HepG2 (cell line): ENCODE results near the gene IPO13. TPM values are rescaled to one million over a fixed set of nuclear protein-coding genes. Genes with fewer than 3 reads are reported as not detected.
A peak's percentile ranks its signal among the peaks of the same experiment; 100 is the strongest.

Experiments used
- ATAC-seq: fragments of 200-7000 bp; cut with Tn5 transposase; 3 replicates; pipeline ENCODE4 v1.9.1; 2020; ENCODE audit warnings: mild to moderate bottlenecking, moderate library complexity
- BruUV-seq: library from RNA; stranded (reverse); fragments of 400-500 nt; replicated peaks from 2 replicates; lab custom pipeline; 2021; lab: Mats Ljungman, UMichigan
- CTCF ChIA-PET: fragments of 300-600 bp; formaldehyde crosslinking; extraction: SDS; loops from one replicate; lab custom pipeline; 2021; ENCODE audit warnings: low total read pairs, inconsistent platforms, low intra/inter-chr PET ratio; lab: Yijun Ruan, JAX
- POLR2A ChIA-PET: fragments of 350-600 bp; sonication (Branson Sonifier 250); formaldehyde crosslinking; loops from one replicate; lab custom pipeline; 2020; ENCODE audit warnings: antibody characterized with exemption, inconsistent platforms; lab: Yijun Ruan, JAX
- DNase-seq: peaks from one replicate; pipeline ENCODE4 v3.0.0-alpha.2; 2015; ENCODE audit warnings: low spot score
- FAIRE-seq: peaks from 3 replicates; lab custom pipeline; 2011; peaks lifted over from hg19 to GRCh38; lab: Jason Lieb, UNC
- H2AFZ ChIP-seq: one replicate; pipeline ENCODE4 v1.6.1; 2011; ENCODE audit warnings: low read length, inconsistent platforms
- H3K27ac ChIP-seq: fragments of 300-600 bp; 3 replicates; pipeline ENCODE4 v1.8.0; 2011; ENCODE audit warnings: mixed run types, mild to moderate bottlenecking, mixed read lengths, low read length, inconsistent platforms; ENCODE audit not compliant: insufficient read depth; ENCODE audit errors: extremely low read length
- H3K27me3 ChIP-seq, 2 experiments: fragments of 200-600 bp in 1 of 2; 2 replicates in 1 of 2; 3 replicates in 1 of 2; pipeline versions ENCODE4 v1.6.0 to v1.8.0; 2011; ENCODE audit warnings: low read length in 2 of 2, mild to moderate bottlenecking in 2 of 2, moderate library complexity in 2 of 2, inconsistent platforms in 1 of 2; ENCODE audit not compliant: insufficient read depth in 2 of 2, control insufficient read depth in 1 of 2
- H3K36me3 ChIP-seq, 2 experiments: fragments of 200-600 bp in 1 of 2; replicated peaks in 1 of 2; 2 replicates in 1 of 2; 3 replicates in 1 of 2; pipeline versions ENCODE4 v1.5.1 to v1.8.0; 2011; ENCODE audit warnings: low read length in 2 of 2, inconsistent platforms in 1 of 2; ENCODE audit not compliant: insufficient read depth in 2 of 2, control insufficient read depth in 1 of 2
- H3K4me1 ChIP-seq: 2 replicates; pipeline ENCODE4 v1.5.1; 2012; ENCODE audit warnings: low read length, inconsistent platforms; ENCODE audit not compliant: insufficient read depth
- H3K4me2 ChIP-seq: 2 replicates; pipeline ENCODE4 v1.6.0; 2011; ENCODE audit warnings: low read depth, low read length, inconsistent platforms
- H3K4me3 ChIP-seq, 3 experiments: fragments of 200-600 bp in 1 of 3; sonication (generic), shearing (Covaris generic) in 1 of 3; replicated peaks in 1 of 3; 2 replicates each; pipeline ENCODE4 v1.5.1; 2011 to 2016; ENCODE audit warnings: low read length in 3 of 3, inconsistent platforms in 2 of 3, low read depth in 2 of 3, mild to moderate bottlenecking in 2 of 3, control low read depth in 1 of 3, mixed read lengths in 1 of 3; ENCODE audit not compliant: insufficient read depth in 1 of 3
- H3K79me2 ChIP-seq: one replicate; pipeline ENCODE4 v1.6.1; 2011; ENCODE audit warnings: low read length, inconsistent platforms; ENCODE audit not compliant: insufficient read depth
- H3K9ac ChIP-seq: 2 replicates; pipeline ENCODE4 v1.6.0; 2011; ENCODE audit warnings: mild to moderate bottlenecking, low read depth, low read length, inconsistent platforms; ENCODE audit not compliant: insufficient read depth
- H3K9me3 ChIP-seq: 2 replicates; pipeline ENCODE4 v1.5.1; 2012; ENCODE audit warnings: mild to moderate bottlenecking, low read length
- H4K20me1 ChIP-seq: 2 replicates; pipeline ENCODE4 v1.6.0; 2011; ENCODE audit warnings: inconsistent platforms, mild to moderate bottlenecking, low read length, moderate library complexity; ENCODE audit not compliant: insufficient read depth
- AGO2 ChIP-seq: fragments of 200-400 bp; formaldehyde crosslinking; optimal IDR thresholded peaks from 2 replicates; pipeline ENCODE3; 2017; ENCODE audit warnings: mild to moderate bottlenecking, low read depth, low read length, moderate library complexity
- ARID5B ChIP-seq: IDR thresholded peaks from 2 replicates; pipeline ENCODE4 v1.4.0; 2020; ENCODE audit warnings: mild to moderate bottlenecking, missing genetic modification reagents
- FOXA1 ChIP-seq, 2 experiments: fragments of 450-650 bp in 1 of 2; sonication (generic) in 1 of 2; formaldehyde crosslinking in 1 of 2; IDR thresholded peaks; 2 replicates each; pipeline versions ENCODE4 v1.4.0 to v1.6.1; 2016 to 2020; ENCODE audit warnings: missing genetic modification reagents in 1 of 2
- GABPB1 ChIP-seq: IDR thresholded peaks from 2 replicates; pipeline ENCODE4 v1.6.1; 2016; ENCODE audit warnings: mild to moderate bottlenecking, missing genetic modification reagents, moderate library complexity, missing compliant biosample characterization
- GTF3A ChIP-seq: sonication (generic); formaldehyde crosslinking; conservative IDR thresholded peaks from 2 replicates; pipeline ENCODE4 v1.4.0; 2020; ENCODE audit warnings: mild to moderate bottlenecking, missing genetic modification reagents
- ISX ChIP-seq: sonication (generic); formaldehyde crosslinking; conservative IDR thresholded peaks from 2 replicates; pipeline ENCODE4 v1.5.0; 2020; ENCODE audit warnings: missing genetic modification reagents
- KLF16 ChIP-seq, 2 experiments: sonication (generic) in 1 of 2; formaldehyde crosslinking in 1 of 2; IDR thresholded peaks; 2 replicates each; pipeline versions ENCODE4 v1.6.1 to v1.8.0; 2016 to 2023; ENCODE audit warnings: missing genetic modification reagents in 2 of 2, missing compliant biosample characterization in 1 of 2
- MAX ChIP-seq: IDR thresholded peaks from 2 replicates; pipeline ENCODE4 v1.6.1; 2012; ENCODE audit warnings: inconsistent platforms
- STAT5B ChIP-seq: sonication (generic); formaldehyde crosslinking; IDR thresholded peaks from 2 replicates; pipeline ENCODE4 v1.4.0; 2020; ENCODE audit warnings: missing genetic modification reagents
- ZBTB25 ChIP-seq: IDR thresholded peaks from 2 replicates; pipeline ENCODE4 v1.6.1; 2018; ENCODE audit warnings: missing genetic modification reagents
- ZFP36L1 ChIP-seq: sonication (generic); formaldehyde crosslinking; IDR thresholded peaks from 2 replicates; pipeline ENCODE4 v1.8.0; 2022; ENCODE audit warnings: mild to moderate bottlenecking, missing genetic modification reagents, moderate library complexity
- ZNF17 ChIP-seq: sonication (generic); formaldehyde crosslinking; IDR thresholded peaks from 2 replicates; pipeline ENCODE4 v1.5.0; 2020; ENCODE audit warnings: mild to moderate bottlenecking, missing genetic modification reagents
- ZNF235 ChIP-seq: sonication (generic); formaldehyde crosslinking; IDR thresholded peaks from 2 replicates; pipeline ENCODE4 v1.8.1; 2023; ENCODE audit warnings: mild to moderate bottlenecking, missing genetic modification reagents, borderline replicate concordance
- ZNF580 ChIP-seq: IDR thresholded peaks from 2 replicates; pipeline ENCODE4 v1.6.1; 2016; ENCODE audit warnings: low read depth, borderline replicate concordance
- ZNF674 ChIP-seq: sonication (generic); formaldehyde crosslinking; IDR thresholded peaks from 2 replicates; pipeline ENCODE4 v1.5.0; 2020; ENCODE audit warnings: low read depth, mild to moderate bottlenecking, missing genetic modification reagents
- ZNF790 ChIP-seq: sonication (generic); formaldehyde crosslinking; IDR thresholded peaks from 2 replicates; pipeline ENCODE4 v1.8.0; 2022; ENCODE audit warnings: missing genetic modification reagents, mild to moderate bottlenecking, borderline replicate concordance
- WGBS: methylation state at CpG from one replicate; pipeline ENCODE4 v1.1.6; 2017; ENCODE audit warnings: low lambda C conversion rate; 5-methylcytosine and 5-hydroxymethylcytosine counted together
- in situ Hi-C: cut with HindIII; loops from 2 replicates; pipeline ENCODE4 v1.10.0; 2017; ENCODE audit warnings: low pct_unique_long_range_greater_than_20kb; ENCODE audit not compliant: extremely low pct_ligation_motif_present
- intact Hi-C: fragments of 100-400 bp; cut with micrococcal nuclease; formaldehyde crosslinking; loops from one replicate; pipeline ENCODE4 v1.10.0; 2022; ENCODE audit not compliant: unreplicated experiment
- polyA plus RNA-seq, 8 experiments: library from polyadenylated mRNA; depleted of rRNA in 3 of 8; stranded (reverse) in 7 of 8; unstranded in 1 of 8; fragments of >200 nt; fragmentation: Illumina TruSeq in 4 of 8; extraction: Trizol in 4 of 8; gene quantifications; 2 replicates each; pipeline versions ENCODE4 v1.2.1 to v1.2.3, GENCODE V29; 2011 to 2016; ENCODE audit warnings: low read depth in 4 of 8, missing spikeins in 1 of 8, mixed read lengths in 1 of 8; ENCODE audit not compliant: insufficient read depth in 1 of 8
- total RNA-seq, 5 experiments: library from RNA; depleted of rRNA; stranded (reverse); fragments of >200 nt; fragmentation: Illumina TruSeq; extraction: Trizol; gene quantifications; 2 replicates each; pipeline ENCODE4 v1.2.3, GENCODE V29; 2016; ENCODE audit warnings: low read depth in 1 of 5

The IPO13 gene
- total and polyA plus RNA-seq, 2 of the 13 experiments (the other 11 are each of a cell fraction or from before 2014, with no cell fraction given): 12.9 to 15.6 TPM

- H3K27ac ChIP-seq: no peak overlapping the region
- H2AFZ ChIP-seq: no peak overlapping the region
- H3K9me3 ChIP-seq: no peaks in the 10 kb centered on the region
- H3K4me3 ChIP-seq: peak overlapping the region in 1 of 3 experiments; percentile 6; a peak in 1 of 6 replicates
- CTCF ChIA-PET: no interaction called here
- H4K20me1 ChIP-seq: no peaks in the 10 kb centered on the region
- FAIRE-seq (no peak), DNase-seq (no peak), ATAC-seq (no peak)
- no TSS peak for BruUV-seq
- in situ Hi-C loops (loop anchor here (5.0 kb wide), 1 partner anchor 36 kb away; the partner anchor contains the start of gene SLC6A9), intact Hi-C loops (no loop called here)
- peaks cover 3 to 17% of the 10 kb centered on the region in 2 experiments; a peak in 3 of 5 replicates for H3K36me3 ChIP-seq
- H3K4me1 ChIP-seq: peaks cover 44% of the 10 kb centered on the region
- H3K4me2 ChIP-seq: peak overlapping the region; percentile 20; the same call in 1 of the 2 replicates
- H3K9ac ChIP-seq: no peak overlapping the region
- H3K79me2 ChIP-seq: no peaks in the 10 kb centered on the region
- POLR2A ChIA-PET: no interaction called here
- no peaks in the 10 kb centered on the region for H3K27me3 ChIP-seq
- TF ChIP-seq ARID5B (CRISPR knock-in tag): no peak
- no peak for TF ChIP-seq ZNF17 (CRISPR knock-in tag)
- TF ChIP-seq GTF3A (CRISPR knock-in tag): no peak
- TF ChIP-seq MAX: 0 out of 2 replicates have a peak, but pooled peaks have one; percentile 8
- no peak for TF ChIP-seq ZNF674 (CRISPR knock-in tag)
- TF ChIP-seq ZNF580 (CRISPR knock-in tag): no peak
- no peak for TF ChIP-seq ZNF790 (CRISPR knock-in tag)
- peak; percentile 2 for TF ChIP-seq AGO2
- TF ChIP-seq ZFP36L1 (CRISPR knock-in tag): no peak
- TF ChIP-seq FOXA1 (IDR thresholded peaks at IDR 0.05): no peak
- TF ChIP-seq FOXA1 (CRISPR knock-in tag; IDR thresholded peaks at IDR 0.05): no peak
- TF ChIP-seq STAT5B (CRISPR knock-in tag): no peak
- TF ChIP-seq GABPB1 (CRISPR knock-in tag): no peak
- no peak for TF ChIP-seq ZBTB25
- no peak for TF ChIP-seq ISX (CRISPR knock-in tag)
- no peak for TF ChIP-seq ZNF235 (CRISPR knock-in tag)
- TF ChIP-seq KLF16 (CRISPR knock-in tag; IDR thresholded peaks at IDR 0.05): no peak
- WGBS: 65% methylated on average over 6 of the region's 6 CpGs
Observed at GRCh38 chr1:43996733-43997115, 50.0 kb downstream of the IPO13 start.
